GM18505 (cell line): ENCODE data around the gene METTL16.

Experiments used
- ATAC-seq: cut with Tn5 transposase; IDR thresholded peaks from one replicate; pipeline ENCODE4 v1.9.1; 2021; ENCODE audit not compliant: unreplicated experiment
- POLR2A ChIP-seq: IDR thresholded peaks from 4 replicates; pipeline ENCODE4 v1.6.1; 2011; ENCODE audit warnings: borderline replicate concordance; ENCODE audit not compliant: insufficient read depth, insufficient read length; ENCODE audit errors: extremely low read depth

METTL16 gene

GRCh38 chr17:2388020-2388682, 123.5 kb downstream of the METTL16 start:
- no peak for TF ChIP-seq POLR2A
- no peak for ATAC-seq

- no peak for ATAC-seq
- no peak for TF ChIP-seq POLR2A
Observed at GRCh38 chr17:2387086-2388019, 124.3 kb downstream of the METTL16 start.

- ATAC-seq = no peak
- TF ChIP-seq POLR2A = no peak
Observed at GRCh38 chr17:2386400-2387085, 125.1 kb downstream of the METTL16 start.

- no peak for TF ChIP-seq POLR2A
- no peak for ATAC-seq
Observed at GRCh38 chr17:2385240-2386210, 126.2 kb downstream of the METTL16 start.

GRCh38 chr17:2384439-2385127, 127.1 kb downstream of the METTL16 start:
- no peak for TF ChIP-seq POLR2A
- ATAC-seq = no peak

GRCh38 chr17:2383628-2384167, 128.0 kb downstream of the METTL16 start:
- no peak for ATAC-seq
- no peak for TF ChIP-seq POLR2A

- TF ChIP-seq POLR2A = no peak
- ATAC-seq = no peak
Observed at GRCh38 chr17:2380950-2381649, 130.6 kb downstream of the METTL16 start.

GRCh38 chr17:2380226-2380922, 131.3 kb downstream of the METTL16 start:
- TF ChIP-seq POLR2A = no peak

GRCh38 chr17:2379489-2380225, 132.0 kb downstream of the METTL16 start:
- ATAC-seq = no peak
- TF ChIP-seq POLR2A = no peak

More at GRCh38 chr17:2380226-2380922, 131.3 kb downstream of the METTL16 start:
- ATAC-seq = no peak

GRCh38 chr17:2378905-2379304, 132.8 kb downstream of the METTL16 start:
- no peak for TF ChIP-seq POLR2A
- ATAC-seq = no peak
